ENCODE results near the gene HJURP. TPM values are rescaled to one million over a fixed set of nuclear protein-coding genes. Genes with fewer than 3 reads are reported as not detected.

Gene HJURP
- total RNA-seq, 1 experiment from 2014 or later: 49.7 TPM

DNA sequence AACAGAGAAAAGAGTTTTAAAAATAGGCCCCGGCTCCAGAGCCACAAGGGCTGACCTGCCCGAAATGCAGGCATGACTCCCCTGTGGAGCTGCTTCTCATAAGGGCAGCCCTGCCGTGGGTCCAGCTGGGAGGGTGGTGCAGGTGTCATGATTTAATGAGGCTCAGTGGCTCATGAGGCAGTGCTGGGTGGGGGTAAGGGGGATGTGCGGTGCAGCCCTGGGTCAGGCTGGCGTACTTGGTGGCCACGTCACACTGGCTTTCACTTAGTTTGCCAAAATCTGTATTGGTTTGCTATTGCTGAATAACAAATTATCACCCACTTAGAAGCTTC lies 33.6 kb downstream of the HJURP start:
- WGBS (ENCODE audit: extremely low coverage, insufficient read length, low lambda C conversion rate): no CpG with 5 or more reads among the region's 6 CpGs
- Histone ChIP-seq H3K79me2 (ENCODE audit: insufficient read depth, low read length) (no peaks in the 10 kb centered on the region), H3K23ac (ENCODE audit: insufficient read length, low read depth, low read length) (no peak overlapping the region), H3K9ac (ENCODE audit: extremely low read depth, insufficient read length, low read length) (no peak overlapping the region), H2BK20ac (ENCODE audit: low read depth, low read length, poor library complexity, severe bottlenecking) (no peak overlapping the region), H3K56ac (ENCODE audit: insufficient read length, low read depth, low read length) (no peak overlapping the region), H3K14ac (ENCODE audit: insufficient read depth, low read length) (no peak overlapping the region), H3K27ac (ENCODE audit: insufficient read length, low read depth, low read length) (no peak overlapping the region), H3K4me2 (ENCODE audit: insufficient read depth, insufficient read length, low read length) (no peak overlapping the region), H3K18ac (ENCODE audit: insufficient read length, low read depth, low read length) (no peak overlapping the region), H2AFZ (ENCODE audit: low read length) (no peak overlapping the region), H3K9me3 (ENCODE audit: control insufficient read depth, low read depth, low read length) (no peaks in the 10 kb centered on the region), H2BK5ac (ENCODE audit: insufficient read length, low read length) (no peak overlapping the region), H3K27me3 (ENCODE audit: insufficient read depth, low read length) (no peaks in the 10 kb centered on the region), H3K4me1 (ENCODE audit: insufficient read depth, low read length) (no peaks in the 10 kb centered on the region), H3K23me2 (ENCODE audit: insufficient read length, low read depth, low read length, poor library complexity, severe bottlenecking) (no peaks in the 10 kb centered on the region), H3K79me1 (ENCODE audit: insufficient read depth, low read depth, low read length, poor library complexity, severe bottlenecking) (no peaks in the 10 kb centered on the region), H4K5ac (ENCODE audit: insufficient read length, low read depth, low read length) (no peak overlapping the region), H4K20me1 (ENCODE audit: control insufficient read depth, insufficient read depth, insufficient read length) (no peaks in the 10 kb centered on the region), H4K91ac (ENCODE audit: insufficient read length, low read depth, low read length) (no peak overlapping the region), H4K8ac (replicated peaks; ENCODE audit: insufficient read length, low read depth, low read length) (no peak overlapping the region), H2BK12ac (ENCODE audit: insufficient read length, low read depth, low read length) (no peak overlapping the region), H2AK5ac (ENCODE audit: insufficient read length, low read length) (no peak overlapping the region), H2BK120ac (ENCODE audit: low read depth, low read length, poor library complexity, severe bottlenecking) (no peak overlapping the region), H3T11ph (ENCODE audit: low read length) (no peak overlapping the region), H2BK15ac (ENCODE audit: low read depth, low read length) (no peak overlapping the region), H3K4ac (ENCODE audit: low read depth, low read length) (no peak overlapping the region)
- H3K27me3 Mint-ChIP-seq (ENCODE audit: low read depth): peaks cover 1% of the 10 kb centered on the region; the same call in 1 of the 2 replicates
- no peak overlapping the region for H3K4me3 Mint-ChIP-seq
- no peak overlapping the region for H3K27ac Mint-ChIP-seq
- H3K4me1 Mint-ChIP-seq: no peaks in the 10 kb centered on the region; a peak in 1 of 4 replicates
- no peaks in the 10 kb centered on the region for H3K36me3 Mint-ChIP-seq (ENCODE audit: insufficient read depth in 1 of 3, low read depth in 3 of 3)
- peaks cover 0 to 1% of the 10 kb centered on the region in 2 experiments; a peak in 3 of 5 replicates for H3K9me3 Mint-ChIP-seq
- no peak for TF ChIP-seq CTCF (conservative IDR thresholded peaks at IDR 0.05)
- DNase-seq: peak; percentile 17

Data from H9 (cell line).